Keratinocyte (primary cell): Measurements from ENCODE around the gene GABRA1. TPM values are rescaled to one million over a fixed set of nuclear protein-coding genes. Genes with fewer than 3 reads are reported as not detected.

Experiments used
- DNase-seq: peaks from one replicate; pipeline ENCODE4 v3.0.0-alpha.2; 2011; ENCODE audit warnings: low read depth, missing footprints, low spot score
- FAIRE-seq: peaks from 2 replicates; lab custom pipeline; 2011; peaks lifted over from hg19 to GRCh38; lab: Jason Lieb, UNC
- H2AFZ ChIP-seq: 2 replicates; pipeline ENCODE4 v1.6.0; 2012; ENCODE audit warnings: low read length, control low read depth, inconsistent platforms; ENCODE audit not compliant: control insufficient read depth
- H3K27ac ChIP-seq: 2 replicates; pipeline ENCODE4 v1.5.1; 2011; ENCODE audit warnings: low read length; ENCODE audit not compliant: control insufficient read depth, insufficient read depth
- H3K27me3 ChIP-seq: 3 replicates; pipeline ENCODE4 v1.6.0; 2011; ENCODE audit warnings: low read length; ENCODE audit not compliant: control insufficient read depth, insufficient read depth; ENCODE audit errors: extremely low read depth
- H3K36me3 ChIP-seq, 2 experiments: 2 replicates in 1 of 2; 3 replicates in 1 of 2; pipeline ENCODE4 v1.5.1; 2011; ENCODE audit warnings: low read length in 2 of 2, mild to moderate bottlenecking in 1 of 2; ENCODE audit not compliant: control insufficient read depth in 2 of 2, insufficient read depth in 2 of 2; ENCODE audit errors: extremely low read depth in 1 of 2
- H3K4me1 ChIP-seq: 3 replicates; pipeline ENCODE4 v1.5.1; 2011; ENCODE audit warnings: low read length; ENCODE audit not compliant: control insufficient read depth, insufficient read depth; ENCODE audit errors: extremely low read depth
- H3K4me2 ChIP-seq: 3 replicates; pipeline ENCODE4 v1.6.0; 2011; ENCODE audit warnings: low read depth, low read length; ENCODE audit not compliant: control insufficient read depth, insufficient read depth; ENCODE audit errors: extremely low read depth
- H3K4me3 ChIP-seq, 3 experiments: fragments of 200-600 bp in 1 of 3; sonication (generic) in 1 of 3; 2 replicates in 2 of 3; 3 replicates in 1 of 3; pipeline ENCODE4 v1.5.1; 2011 to 2016; ENCODE audit warnings: low read length in 3 of 3, mild to moderate bottlenecking in 3 of 3, control low read depth in 2 of 3, inconsistent platforms in 1 of 3, low read depth in 1 of 3, mixed read lengths in 1 of 3, mixed run types in 1 of 3, moderate library complexity in 1 of 3; ENCODE audit not compliant: control insufficient read depth in 2 of 3, insufficient read depth in 2 of 3; ENCODE audit errors: extremely low read depth in 1 of 3
- H3K79me2 ChIP-seq: 2 replicates; pipeline ENCODE4 v1.6.0; 2012; ENCODE audit warnings: low read length; ENCODE audit not compliant: control insufficient read depth, insufficient read depth
- H3K9ac ChIP-seq: 3 replicates; pipeline ENCODE4 v1.6.0; 2011; ENCODE audit warnings: low read length; ENCODE audit not compliant: control insufficient read depth, insufficient read depth; ENCODE audit errors: extremely low read depth
- H3K9me1 ChIP-seq: 3 replicates; pipeline ENCODE4 v1.6.0; 2011; ENCODE audit warnings: low read length; ENCODE audit not compliant: control insufficient read depth, insufficient read depth; ENCODE audit errors: extremely low read depth
- H3K9me3 ChIP-seq: 2 replicates; pipeline ENCODE4 v1.5.1; 2012; ENCODE audit warnings: low read depth, low read length; ENCODE audit not compliant: control insufficient read depth
- H4K20me1 ChIP-seq: 3 replicates; pipeline ENCODE4 v1.6.0; 2011; ENCODE audit warnings: low read length; ENCODE audit not compliant: control insufficient read depth, insufficient read depth; ENCODE audit errors: extremely low read depth
- CTCF ChIP-seq, 3 experiments: IDR thresholded peaks in 1 of 3; conservative IDR thresholded peaks in 1 of 3; optimal IDR thresholded peaks in 1 of 3; 2 replicates in 2 of 3; 3 replicates in 1 of 3; pipeline versions ENCODE3 to v1.5.1; 2011; ENCODE audit warnings: low read length in 3 of 3, mild to moderate bottlenecking in 3 of 3, moderate library complexity in 2 of 3, control low read depth in 1 of 3, inconsistent platforms in 1 of 3; ENCODE audit not compliant: insufficient read depth in 2 of 3; ENCODE audit errors: extremely low read depth in 1 of 3
- EZH2 ChIP-seq: IDR thresholded peaks from one replicate; pipeline ENCODE4 v1.6.1; 2012; ENCODE audit warnings: inconsistent platforms, mild to moderate bottlenecking, low read length, moderate library complexity
- dilution Hi-C: fragments of 300-500 bp; cut with MboI; formaldehyde crosslinking; loops from one replicate; pipeline ENCODE4 v1.7.0; 2020; ENCODE audit warnings: low sequenced_read_pairs; ENCODE audit not compliant: extremely low pct_ligation_motif_present
- polyA plus RNA-seq, 5 experiments: library from polyadenylated mRNA; depleted of rRNA in 3 of 5; stranded (reverse) in 3 of 5; stranded (forward) in 1 of 5; unstranded in 1 of 5; fragments of >200 nt; gene quantifications; 1 replicate in 1 of 5; 2 replicates in 3 of 5; 3 replicates in 1 of 5; pipeline versions ENCODE4 v1.2.1 to v1.2.3, GENCODE V29; 2011 to 2012; ENCODE audit warnings: missing spikeins in 2 of 5, low read depth in 1 of 5, low replicate concordance in 1 of 5

GABRA1 gene
- polyA plus RNA-seq, 1 donor (not counting 4 experiments of a cell fraction or from before 2014, with no cell fraction given) = not detected

DNA sequence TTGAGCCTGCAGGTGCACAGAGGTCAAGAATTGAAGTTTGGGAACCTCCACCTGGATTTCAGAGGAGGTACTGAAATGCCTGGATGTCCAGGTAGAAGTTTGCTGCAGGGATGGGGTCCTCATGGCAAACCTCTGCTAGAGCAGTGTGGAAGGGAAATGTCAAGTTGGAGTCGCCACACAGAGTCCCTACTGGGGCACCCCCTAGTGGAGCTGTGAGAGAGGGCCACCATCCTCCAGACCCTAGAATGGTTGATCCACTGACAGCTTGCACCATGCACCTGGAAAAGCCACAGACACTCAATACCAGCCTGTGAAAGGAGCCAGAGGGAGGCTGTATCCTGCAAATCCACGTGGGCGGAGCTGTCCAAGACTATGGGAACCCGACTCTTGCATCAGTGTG lies 78.0 kb downstream of the GABRA1 start:
- Histone ChIP-seq H2AFZ (no peak overlapping the region), H3K27me3 (no peaks in the 10 kb centered on the region), H3K4me3 (no peak overlapping the region), H3K9me3 (no peaks in the 10 kb centered on the region), H3K4me2 (no peak overlapping the region), H4K20me1 (no peaks in the 10 kb centered on the region), H3K27ac (no peak overlapping the region), H3K4me1 (no peaks in the 10 kb centered on the region), H3K9me1 (no peaks in the 10 kb centered on the region), H3K9ac (no peak overlapping the region), H3K36me3 (no peaks in the 10 kb centered on the region), H3K79me2 (no peaks in the 10 kb centered on the region)
- DNase-seq (no peak), FAIRE-seq (no peak)
- dilution Hi-C loops = no loop called here
- TF ChIP-seq EZH2 (no peak), CTCF (optimal IDR thresholded peaks at IDR 0.05 in 1 of 3, IDR thresholded peaks at IDR 0.05 in 1 of 3, conservative IDR thresholded peaks at IDR 0.05 in 1 of 3; ENCODE audit: extremely low read depth in 1 of 3, insufficient read depth in 2 of 3, low read length in 3 of 3) (no peak)

DNA sequence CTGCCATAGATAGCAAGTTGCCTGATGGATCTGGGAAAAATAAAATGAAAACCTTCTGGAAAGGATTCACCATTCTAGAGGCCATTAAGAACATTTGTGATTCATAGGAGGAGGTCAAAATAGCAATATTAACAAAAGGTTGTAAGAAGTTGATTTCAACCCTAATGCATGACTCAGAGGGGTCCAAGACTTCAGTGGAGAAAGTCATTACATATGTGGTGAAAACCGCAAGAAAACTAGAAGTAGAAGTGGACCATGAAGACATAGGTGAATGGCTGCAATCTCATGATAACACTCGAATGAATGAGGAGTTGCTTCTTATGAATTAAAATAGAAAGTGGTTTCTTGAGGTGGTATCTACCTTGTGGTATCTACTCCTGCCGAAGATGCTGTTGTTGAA lies 86.6 kb downstream of the GABRA1 start:
- H3K27me3 ChIP-seq = no peaks in the 10 kb centered on the region
- H3K36me3 ChIP-seq = no peaks in the 10 kb centered on the region
- H3K9ac ChIP-seq = no peak overlapping the region
- H3K9me1 ChIP-seq = no peaks in the 10 kb centered on the region
- DNase-seq (no peak), FAIRE-seq (no peak)
- H3K9me3 ChIP-seq = no peaks in the 10 kb centered on the region
- H2AFZ ChIP-seq = no peak overlapping the region
- dilution Hi-C loops = no loop called here
- no peak for TF ChIP-seq EZH2
- no peak for TF ChIP-seq CTCF (optimal IDR thresholded peaks at IDR 0.05 in 1 of 3, IDR thresholded peaks at IDR 0.05 in 1 of 3, conservative IDR thresholded peaks at IDR 0.05 in 1 of 3; ENCODE audit: extremely low read depth in 1 of 3, insufficient read depth in 2 of 3, low read length in 3 of 3)
- no peak overlapping the region for H3K27ac ChIP-seq
- no peaks in the 10 kb centered on the region for H3K4me1 ChIP-seq
- H3K4me3 ChIP-seq = no peak overlapping the region
- no peak overlapping the region for H3K4me2 ChIP-seq
- H4K20me1 ChIP-seq = no peaks in the 10 kb centered on the region
- no peaks in the 10 kb centered on the region for H3K79me2 ChIP-seq
